HepG2 (cell line): ENCODE measurements around the gene OLFM1. TPM values are rescaled to one million over a fixed set of nuclear protein-coding genes. Genes with fewer than 3 reads are reported as not detected.

Source experiments
- ATAC-seq: fragments of 200-7000 bp; cut with Tn5 transposase; 3 replicates; pipeline ENCODE4 v1.9.1; 2020; ENCODE audit warnings: mild to moderate bottlenecking, moderate library complexity
- BruUV-seq: library from RNA; stranded (reverse); fragments of 400-500 nt; replicated peaks from 2 replicates; lab custom pipeline; 2021; lab: Mats Ljungman, UMichigan
- CTCF ChIA-PET: fragments of 300-600 bp; formaldehyde crosslinking; extraction: SDS; loops from one replicate; lab custom pipeline; 2021; ENCODE audit warnings: low total read pairs, inconsistent platforms, low intra/inter-chr PET ratio; lab: Yijun Ruan, JAX
- POLR2A ChIA-PET: fragments of 350-600 bp; sonication (Branson Sonifier 250); formaldehyde crosslinking; loops from one replicate; lab custom pipeline; 2020; ENCODE audit warnings: antibody characterized with exemption, inconsistent platforms; lab: Yijun Ruan, JAX
- DNase-seq: peaks from one replicate; pipeline ENCODE4 v3.0.0-alpha.2; 2015; ENCODE audit warnings: low spot score
- FAIRE-seq: peaks from 3 replicates; lab custom pipeline; 2011; peaks lifted over from hg19 to GRCh38; lab: Jason Lieb, UNC
- H2AFZ ChIP-seq: one replicate; pipeline ENCODE4 v1.6.1; 2011; ENCODE audit warnings: low read length, inconsistent platforms
- H3K27ac ChIP-seq: fragments of 300-600 bp; 3 replicates; pipeline ENCODE4 v1.8.0; 2011; ENCODE audit warnings: mixed run types, mild to moderate bottlenecking, mixed read lengths, low read length, inconsistent platforms; ENCODE audit not compliant: insufficient read depth; ENCODE audit errors: extremely low read length
- H3K27me3 ChIP-seq, 2 experiments: fragments of 200-600 bp in 1 of 2; 2 replicates in 1 of 2; 3 replicates in 1 of 2; pipeline versions ENCODE4 v1.6.0 to v1.8.0; 2011; ENCODE audit warnings: low read length in 2 of 2, mild to moderate bottlenecking in 2 of 2, moderate library complexity in 2 of 2, inconsistent platforms in 1 of 2; ENCODE audit not compliant: insufficient read depth in 2 of 2, control insufficient read depth in 1 of 2
- H3K36me3 ChIP-seq, 2 experiments: fragments of 200-600 bp in 1 of 2; replicated peaks in 1 of 2; 2 replicates in 1 of 2; 3 replicates in 1 of 2; pipeline versions ENCODE4 v1.5.1 to v1.8.0; 2011; ENCODE audit warnings: low read length in 2 of 2, inconsistent platforms in 1 of 2; ENCODE audit not compliant: insufficient read depth in 2 of 2, control insufficient read depth in 1 of 2
- H3K4me1 ChIP-seq: 2 replicates; pipeline ENCODE4 v1.5.1; 2012; ENCODE audit warnings: low read length, inconsistent platforms; ENCODE audit not compliant: insufficient read depth
- H3K4me2 ChIP-seq: 2 replicates; pipeline ENCODE4 v1.6.0; 2011; ENCODE audit warnings: low read depth, low read length, inconsistent platforms
- H3K4me3 ChIP-seq, 3 experiments: fragments of 200-600 bp in 1 of 3; sonication (generic), shearing (Covaris generic) in 1 of 3; replicated peaks in 1 of 3; 2 replicates each; pipeline ENCODE4 v1.5.1; 2011 to 2016; ENCODE audit warnings: low read length in 3 of 3, inconsistent platforms in 2 of 3, low read depth in 2 of 3, mild to moderate bottlenecking in 2 of 3, control low read depth in 1 of 3, mixed read lengths in 1 of 3; ENCODE audit not compliant: insufficient read depth in 1 of 3
- H3K79me2 ChIP-seq: one replicate; pipeline ENCODE4 v1.6.1; 2011; ENCODE audit warnings: low read length, inconsistent platforms; ENCODE audit not compliant: insufficient read depth
- H3K9ac ChIP-seq: 2 replicates; pipeline ENCODE4 v1.6.0; 2011; ENCODE audit warnings: mild to moderate bottlenecking, low read depth, low read length, inconsistent platforms; ENCODE audit not compliant: insufficient read depth
- H3K9me3 ChIP-seq: 2 replicates; pipeline ENCODE4 v1.5.1; 2012; ENCODE audit warnings: mild to moderate bottlenecking, low read length
- H4K20me1 ChIP-seq: 2 replicates; pipeline ENCODE4 v1.6.0; 2011; ENCODE audit warnings: inconsistent platforms, mild to moderate bottlenecking, low read length, moderate library complexity; ENCODE audit not compliant: insufficient read depth
- CEBPB ChIP-seq: IDR thresholded peaks from 2 replicates; pipeline ENCODE4 v1.6.1; 2011; ENCODE audit warnings: low read depth, low read length, improper control_type of control experiment, borderline replicate concordance
- KDM4B ChIP-seq: sonication (generic); formaldehyde crosslinking; IDR thresholded peaks from 2 replicates; pipeline ENCODE4 v1.4.0; 2020; ENCODE audit warnings: missing genetic modification reagents
- KDM5B ChIP-seq: sonication (generic); formaldehyde crosslinking; IDR thresholded peaks from 2 replicates; pipeline ENCODE4 v1.4.0; 2020; ENCODE audit warnings: missing genetic modification reagents, mild to moderate bottlenecking, borderline replicate concordance
- SP140L ChIP-seq: sonication (generic); formaldehyde crosslinking; IDR thresholded peaks from 2 replicates; pipeline ENCODE4 v1.4.0; 2020; ENCODE audit warnings: missing genetic modification reagents, borderline replicate concordance
- TAF1 ChIP-seq: sonication (generic); formaldehyde crosslinking; IDR thresholded peaks from 2 replicates; pipeline ENCODE4 v1.4.0; 2020; ENCODE audit warnings: missing genetic modification reagents
- ZNF354B ChIP-seq: sonication (generic); formaldehyde crosslinking; IDR thresholded peaks from 2 replicates; pipeline ENCODE4 v1.8.0; 2022; ENCODE audit warnings: mild to moderate bottlenecking, missing genetic modification reagents
- ZNF382 ChIP-seq: sonication (generic); formaldehyde crosslinking; IDR thresholded peaks from 2 replicates; pipeline ENCODE4 v1.5.0; 2020; ENCODE audit warnings: missing genetic modification reagents, mild to moderate bottlenecking, borderline replicate concordance
- ZNF562 ChIP-seq: sonication (generic); formaldehyde crosslinking; IDR thresholded peaks from 2 replicates; pipeline ENCODE4 v1.8.0; 2022; ENCODE audit warnings: missing genetic modification reagents, borderline replicate concordance
- WGBS: methylation state at CpG from one replicate; pipeline ENCODE4 v1.1.6; 2017; ENCODE audit warnings: low lambda C conversion rate; 5-methylcytosine and 5-hydroxymethylcytosine counted together
- in situ Hi-C: cut with HindIII; loops from 2 replicates; pipeline ENCODE4 v1.10.0; 2017; ENCODE audit warnings: low pct_unique_long_range_greater_than_20kb; ENCODE audit not compliant: extremely low pct_ligation_motif_present
- intact Hi-C: fragments of 100-400 bp; cut with micrococcal nuclease; formaldehyde crosslinking; loops from one replicate; pipeline ENCODE4 v1.10.0; 2022; ENCODE audit not compliant: unreplicated experiment
- polyA plus RNA-seq, 8 experiments: library from polyadenylated mRNA; depleted of rRNA in 3 of 8; stranded (reverse) in 7 of 8; unstranded in 1 of 8; fragments of >200 nt; fragmentation: Illumina TruSeq in 4 of 8; extraction: Trizol in 4 of 8; gene quantifications; 2 replicates each; pipeline versions ENCODE4 v1.2.1 to v1.2.3, GENCODE V29; 2011 to 2016; ENCODE audit warnings: low read depth in 4 of 8, missing spikeins in 1 of 8, mixed read lengths in 1 of 8; ENCODE audit not compliant: insufficient read depth in 1 of 8
- total RNA-seq, 5 experiments: library from RNA; depleted of rRNA; stranded (reverse); fragments of >200 nt; fragmentation: Illumina TruSeq; extraction: Trizol; gene quantifications; 2 replicates each; pipeline ENCODE4 v1.2.3, GENCODE V29; 2016; ENCODE audit warnings: low read depth in 1 of 5
- TF ChIP-seq, protein P1 (sequence below): sonication (generic); formaldehyde crosslinking; conservative IDR thresholded peaks from 2 replicates; pipeline ENCODE4 v1.4.0; 2020; ENCODE audit warnings: missing genetic modification reagents
- TF ChIP-seq, protein P2 (sequence below), 2 experiments: fragments of 450-650 bp in 1 of 2; sonication (generic) in 1 of 2; formaldehyde crosslinking in 1 of 2; IDR thresholded peaks; 2 replicates each; pipeline versions ENCODE4 v1.6.1 to v1.8.0; 2016 to 2022; ENCODE audit warnings: antibody characterized with exemption in 1 of 2, mild to moderate bottlenecking in 1 of 2, missing genetic modification reagents in 1 of 2
- TF ChIP-seq, protein P3 (sequence below): sonication (generic); formaldehyde crosslinking; IDR thresholded peaks from 2 replicates; pipeline ENCODE4 v1.4.0; 2020; ENCODE audit warnings: low read depth, mild to moderate bottlenecking, missing genetic modification reagents

Gene OLFM1
- total and polyA plus RNA-seq, 2 of the 13 experiments (the other 11 are each of a cell fraction or from before 2014, with no cell fraction given), result not detected

DNA sequence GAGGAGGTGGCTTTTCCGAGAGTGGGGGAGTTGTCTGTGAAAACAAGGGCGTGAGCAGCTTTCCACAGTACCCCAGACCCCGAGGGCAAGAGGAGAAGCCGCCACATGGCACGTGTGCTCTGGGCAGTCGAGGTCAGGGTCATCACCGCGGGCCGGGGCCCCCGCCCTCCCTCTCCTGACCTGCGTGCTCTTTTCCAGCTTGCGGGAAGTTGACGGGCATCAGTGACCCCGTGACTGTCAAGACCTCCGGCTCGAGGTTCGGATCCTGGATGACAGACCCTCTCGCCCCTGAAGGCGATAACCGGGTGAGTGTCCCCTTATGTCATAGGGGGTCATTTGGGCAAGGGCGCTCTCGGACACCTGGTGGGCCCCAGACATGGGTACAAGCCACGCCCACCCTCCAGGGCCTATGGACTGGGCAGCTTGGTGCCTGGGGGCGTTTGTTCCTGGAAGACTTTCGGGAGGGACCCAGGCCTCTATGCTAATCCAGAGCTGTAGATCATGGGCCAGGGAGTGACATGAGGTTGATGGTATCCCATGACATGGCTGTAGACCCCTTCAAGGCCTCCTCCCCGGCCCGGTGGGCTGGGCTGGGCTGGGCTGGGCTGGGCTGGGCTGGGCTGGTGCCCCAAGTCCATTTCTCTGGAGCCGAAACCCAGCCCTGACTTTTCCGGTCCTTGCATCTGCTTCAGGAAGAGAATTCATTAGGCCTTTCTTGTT lies 19.2 kb downstream of the OLFM1 start:
- H3K9ac ChIP-seq, result no peak overlapping the region
- H2AFZ ChIP-seq, result no peak overlapping the region
- intact Hi-C loops, result no loop called here
- no peaks in the 10 kb centered on the region for H3K4me1 ChIP-seq
- no peak overlapping the region for H3K27ac ChIP-seq
- ATAC-seq, result no peak
- no peak for FAIRE-seq
- H3K4me2 ChIP-seq, result no peak overlapping the region
- peaks cover 2% of the 10 kb centered on the region; the same call in 1 of the 2 replicates for H4K20me1 ChIP-seq
- CTCF ChIA-PET, result no interaction called here
- 25% methylated on average over 7 of the region's 29 CpGs for WGBS
- H3K36me3 ChIP-seq, result no peaks in the 10 kb centered on the region
- no peak for DNase-seq
- no peaks in the 10 kb centered on the region for H3K9me3 ChIP-seq
- BruUV-seq, result no TSS peak
- in situ Hi-C loops, result no loop called here
- H3K27me3 ChIP-seq, result peaks cover 21 to 89% of the 10 kb centered on the region in 2 experiments
- H3K79me2 ChIP-seq, result no peaks in the 10 kb centered on the region
- no peak overlapping the region for H3K4me3 ChIP-seq
- POLR2A ChIA-PET, result no interaction called here
- TF ChIP-seq KDM5B (CRISPR knock-in tag) (no peak), ZNF354B (no peak), SP140L (CRISPR knock-in tag) (no peak), KDM4B (CRISPR knock-in tag) (no peak), CEBPB (no peak), ZNF562 (no peak), TAF1 (CRISPR knock-in tag) (no peak), ZNF382 (CRISPR knock-in tag) (no peak)
- TF ChIP-seq, protein P1, sequence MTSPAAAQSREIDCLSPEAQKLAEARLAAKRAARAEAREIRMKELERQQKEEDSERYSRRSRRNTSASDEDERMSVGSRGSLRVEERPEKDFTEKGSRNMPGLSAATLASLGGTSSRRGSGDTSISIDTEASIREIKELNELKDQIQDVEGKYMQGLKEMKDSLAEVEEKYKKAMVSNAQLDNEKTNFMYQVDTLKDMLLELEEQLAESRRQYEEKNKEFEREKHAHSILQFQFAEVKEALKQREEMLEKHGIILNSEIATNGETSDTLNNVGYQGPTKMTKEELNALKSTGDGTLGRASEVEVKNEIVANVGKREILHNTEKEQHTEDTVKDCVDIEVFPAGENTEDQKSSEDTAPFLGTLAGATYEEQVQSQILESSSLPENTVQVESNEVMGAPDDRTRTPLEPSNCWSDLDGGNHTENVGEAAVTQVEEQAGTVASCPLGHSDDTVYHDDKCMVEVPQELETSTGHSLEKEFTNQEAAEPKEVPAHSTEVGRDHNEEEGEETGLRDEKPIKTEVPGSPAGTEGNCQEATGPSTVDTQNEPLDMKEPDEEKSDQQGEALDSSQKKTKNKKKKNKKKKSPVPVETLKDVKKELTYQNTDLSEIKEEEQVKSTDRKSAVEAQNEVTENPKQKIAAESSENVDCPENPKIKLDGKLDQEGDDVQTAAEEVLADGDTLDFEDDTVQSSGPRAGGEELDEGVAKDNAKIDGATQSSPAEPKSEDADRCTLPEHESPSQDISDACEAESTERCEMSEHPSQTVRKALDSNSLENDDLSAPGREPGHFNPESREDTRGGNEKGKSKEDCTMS (CRISPR knock-in tag), result no peak
- TF ChIP-seq, protein P2, sequence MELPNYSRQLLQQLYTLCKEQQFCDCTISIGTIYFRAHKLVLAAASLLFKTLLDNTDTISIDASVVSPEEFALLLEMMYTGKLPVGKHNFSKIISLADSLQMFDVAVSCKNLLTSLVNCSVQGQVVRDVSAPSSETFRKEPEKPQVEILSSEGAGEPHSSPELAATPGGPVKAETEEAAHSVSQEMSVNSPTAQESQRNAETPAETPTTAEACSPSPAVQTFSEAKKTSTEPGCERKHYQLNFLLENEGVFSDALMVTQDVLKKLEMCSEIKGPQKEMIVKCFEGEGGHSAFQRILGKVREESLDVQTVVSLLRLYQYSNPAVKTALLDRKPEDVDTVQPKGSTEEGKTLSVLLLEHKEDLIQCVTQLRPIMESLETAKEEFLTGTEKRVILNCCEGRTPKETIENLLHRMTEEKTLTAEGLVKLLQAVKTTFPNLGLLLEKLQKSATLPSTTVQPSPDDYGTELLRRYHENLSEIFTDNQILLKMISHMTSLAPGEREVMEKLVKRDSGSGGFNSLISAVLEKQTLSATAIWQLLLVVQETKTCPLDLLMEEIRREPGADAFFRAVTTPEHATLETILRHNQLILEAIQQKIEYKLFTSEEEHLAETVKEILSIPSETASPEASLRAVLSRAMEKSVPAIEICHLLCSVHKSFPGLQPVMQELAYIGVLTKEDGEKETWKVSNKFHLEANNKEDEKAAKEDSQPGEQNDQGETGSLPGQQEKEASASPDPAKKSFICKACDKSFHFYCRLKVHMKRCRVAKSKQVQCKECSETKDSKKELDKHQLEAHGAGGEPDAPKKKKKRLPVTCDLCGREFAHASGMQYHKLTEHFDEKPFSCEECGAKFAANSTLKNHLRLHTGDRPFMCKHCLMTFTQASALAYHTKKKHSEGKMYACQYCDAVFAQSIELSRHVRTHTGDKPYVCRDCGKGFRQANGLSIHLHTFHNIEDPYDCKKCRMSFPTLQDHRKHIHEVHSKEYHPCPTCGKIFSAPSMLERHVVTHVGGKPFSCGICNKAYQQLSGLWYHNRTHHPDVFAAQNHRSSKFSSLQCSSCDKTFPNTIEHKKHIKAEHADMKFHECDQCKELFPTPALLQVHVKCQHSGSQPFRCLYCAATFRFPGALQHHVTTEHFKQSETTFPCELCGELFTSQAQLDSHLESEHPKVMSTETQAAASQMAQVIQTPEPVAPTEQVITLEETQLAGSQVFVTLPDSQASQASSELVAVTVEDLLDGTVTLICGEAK (IDR thresholded peaks at IDR 0.05), result no peak
- TF ChIP-seq, protein P2 (CRISPR knock-in tag; IDR thresholded peaks at IDR 0.05), result no peak
- TF ChIP-seq, protein P3, sequence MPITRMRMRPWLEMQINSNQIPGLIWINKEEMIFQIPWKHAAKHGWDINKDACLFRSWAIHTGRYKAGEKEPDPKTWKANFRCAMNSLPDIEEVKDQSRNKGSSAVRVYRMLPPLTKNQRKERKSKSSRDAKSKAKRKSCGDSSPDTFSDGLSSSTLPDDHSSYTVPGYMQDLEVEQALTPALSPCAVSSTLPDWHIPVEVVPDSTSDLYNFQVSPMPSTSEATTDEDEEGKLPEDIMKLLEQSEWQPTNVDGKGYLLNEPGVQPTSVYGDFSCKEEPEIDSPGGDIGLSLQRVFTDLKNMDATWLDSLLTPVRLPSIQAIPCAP (CRISPR knock-in tag), result no peak
